NT2/D1 (cell line): ENCODE measurements around the gene RAB3C.
"Not testable (repeated sequence)": the region's sequence is repeated elsewhere in the genome, so short reads cannot be mapped to it uniquely, and the experiment has no call there.

Source experiments
- DNase-seq: peaks from one replicate; pipeline ENCODE4 v3.0.0-alpha.2; 2011; ENCODE audit warnings: low read depth, low spot score
- H3K27me3 ChIP-seq: 2 replicates; pipeline ENCODE4 v1.6.0; 2011; ENCODE audit warnings: mild to moderate bottlenecking; ENCODE audit not compliant: insufficient read length, insufficient read depth
- H3K36me3 ChIP-seq: 2 replicates; pipeline ENCODE4 v1.6.1; 2011; ENCODE audit warnings: mild to moderate bottlenecking, low read length, mixed read lengths; ENCODE audit not compliant: insufficient read depth, insufficient read length
- H3K4me1 ChIP-seq: 2 replicates; pipeline ENCODE4 v1.5.1; 2011; ENCODE audit not compliant: insufficient read depth, insufficient read length
- H3K4me3 ChIP-seq: 2 replicates; pipeline ENCODE4 v1.5.1; 2011; ENCODE audit warnings: low read depth; ENCODE audit not compliant: insufficient read length
- H3K9ac ChIP-seq: 2 replicates; pipeline ENCODE4 v1.6.0; 2011; ENCODE audit warnings: low read depth; ENCODE audit not compliant: insufficient read length
- H3K9me3 ChIP-seq: 2 replicates; pipeline ENCODE4 v1.5.1; 2011; ENCODE audit warnings: mild to moderate bottlenecking, low read length; ENCODE audit not compliant: insufficient read depth
- SUZ12 ChIP-seq: IDR thresholded peaks from 2 replicates; pipeline ENCODE4 v1.6.1; 2011; ENCODE audit not compliant: insufficient read length, insufficient read depth; ENCODE audit errors: extremely low read depth
- YY1 ChIP-seq: IDR thresholded peaks from 2 replicates; pipeline ENCODE4 v1.6.1; 2011; ENCODE audit not compliant: insufficient read length, insufficient read depth
- ZNF274 ChIP-seq: IDR thresholded peaks from 2 replicates; pipeline ENCODE4 v1.6.1; 2011; ENCODE audit warnings: mild to moderate bottlenecking, low read depth, low read length

Gene RAB3C

DNA sequence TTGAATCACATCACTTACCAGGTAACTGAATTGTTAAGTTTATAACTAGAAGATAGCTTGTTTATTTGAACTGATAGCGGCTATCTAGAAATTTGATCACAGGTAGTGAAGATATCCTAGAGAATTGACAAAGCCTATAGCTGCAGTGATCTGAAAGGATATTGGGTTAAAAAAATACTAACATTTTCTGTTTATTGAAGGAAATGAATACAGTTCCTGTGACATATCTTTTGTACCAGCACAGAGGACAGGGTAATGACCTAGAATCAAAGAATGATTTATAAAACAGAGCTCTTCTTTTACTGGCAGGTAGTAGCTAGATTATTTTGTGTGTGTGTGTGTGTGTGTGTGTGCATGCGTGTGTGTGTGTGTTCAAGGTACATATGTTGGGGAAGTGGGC is 94.8 kb downstream of the RAB3C start:
- Histone ChIP-seq H3K9ac (no peak overlapping the region), H3K27me3 (no peaks in the 10 kb centered on the region)
- no peak for TF ChIP-seq YY1
- TF ChIP-seq SUZ12 = no peak
- TF ChIP-seq ZNF274 = no peak

GRCh38 chr5:58680503-58680902 is 97.6 kb downstream of the RAB3C start:
- Histone ChIP-seq H3K36me3 (no peaks in the 10 kb centered on the region), H3K9me3 (no peaks in the 10 kb centered on the region), H3K9ac (no peak overlapping the region), H3K4me1 (no peaks in the 10 kb centered on the region), H3K4me3 (no peak overlapping the region), H3K27me3 (no peaks in the 10 kb centered on the region)
- DNase-seq = no peak
- TF ChIP-seq SUZ12 (no peak), ZNF274 (no peak), YY1 (no peak)

More for the DNA sequence above, 94.8 kb downstream of the RAB3C start:
- no peak for DNase-seq
- Histone ChIP-seq H3K9me3 (no peaks in the 10 kb centered on the region), H3K4me1 (no peaks in the 10 kb centered on the region), H3K36me3 (no peaks in the 10 kb centered on the region), H3K4me3 (no peak overlapping the region)

DNA sequence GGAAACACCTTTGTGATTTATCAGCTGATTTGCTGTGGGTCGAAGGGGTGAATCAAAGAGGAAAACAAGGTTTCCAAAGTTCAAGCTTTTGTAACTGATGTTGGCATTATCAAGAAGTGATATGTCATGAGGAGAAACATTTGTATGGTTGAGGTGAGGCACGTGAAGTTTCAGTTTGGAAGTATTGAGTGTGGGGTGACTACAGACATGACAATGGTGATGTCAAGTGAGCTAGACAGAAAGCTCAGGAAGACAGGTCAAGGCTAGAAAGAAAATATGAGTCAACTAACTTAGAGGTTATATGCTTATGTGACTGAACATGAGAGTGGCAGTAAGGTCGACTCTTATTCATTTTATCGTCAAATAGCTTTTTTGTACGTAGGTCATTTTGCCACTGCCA is 99.1 kb downstream of the RAB3C start:
- H3K27me3 ChIP-seq = no peaks in the 10 kb centered on the region
- no peak overlapping the region for H3K4me3 ChIP-seq
- H3K36me3 ChIP-seq = no peaks in the 10 kb centered on the region
- TF ChIP-seq SUZ12 = no peak
- TF ChIP-seq YY1 = no peak
- no peak for TF ChIP-seq ZNF274
- no peaks in the 10 kb centered on the region for H3K4me1 ChIP-seq
- DNase-seq = no peak
- H3K9me3 ChIP-seq = no peaks in the 10 kb centered on the region
- no peak overlapping the region for H3K9ac ChIP-seq

DNA sequence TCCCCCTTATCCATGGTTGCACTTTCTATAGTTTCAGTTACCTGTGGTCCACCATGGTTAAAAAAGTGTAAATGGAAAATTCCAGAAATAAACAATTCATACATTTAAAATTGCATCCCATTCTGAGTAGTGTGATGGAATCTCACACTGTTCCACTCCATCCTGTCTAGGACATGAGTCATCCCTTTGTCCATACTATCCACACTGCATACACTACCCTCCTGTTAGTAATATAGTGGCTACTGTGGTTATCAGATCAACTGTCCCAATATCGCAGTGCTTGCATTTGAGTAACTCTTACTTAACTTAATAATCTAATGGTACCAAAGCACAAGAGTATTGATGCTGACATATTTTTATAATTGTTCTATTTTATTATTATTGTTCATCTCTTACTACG is 100.7 kb downstream of the RAB3C start:
- H3K4me1 ChIP-seq = no peaks in the 10 kb centered on the region
- no peak for TF ChIP-seq ZNF274
- TF ChIP-seq SUZ12 = no peak
- no peak for TF ChIP-seq YY1
- H3K9me3 ChIP-seq = no peaks in the 10 kb centered on the region
- H3K9ac ChIP-seq = no peak overlapping the region
- no peaks in the 10 kb centered on the region for H3K27me3 ChIP-seq
- H3K4me3 ChIP-seq = no peak overlapping the region
- DNase-seq = no peak
- no peaks in the 10 kb centered on the region for H3K36me3 ChIP-seq

- H3K36me3 ChIP-seq = no peaks in the 10 kb centered on the region
- no peak for TF ChIP-seq ZNF274
- TF ChIP-seq SUZ12 = no peak
- no peak for TF ChIP-seq YY1
- DNase-seq = no peak
- H3K4me1 ChIP-seq = no peaks in the 10 kb centered on the region
- no peak overlapping the region for H3K9ac ChIP-seq
- no peak overlapping the region for H3K4me3 ChIP-seq
- no peaks in the 10 kb centered on the region for H3K27me3 ChIP-seq
- H3K9me3 ChIP-seq = no peaks in the 10 kb centered on the region
Measured at GRCh38 chr5:58687079-58687478, 104.2 kb downstream of the RAB3C start.

- Histone ChIP-seq H3K9ac (no peak overlapping the region), H3K4me3 (no peak overlapping the region), H3K36me3 (no peaks in the 10 kb centered on the region), H3K4me1 (no peaks in the 10 kb centered on the region), H3K27me3 (no peaks in the 10 kb centered on the region), H3K9me3 (no peaks in the 10 kb centered on the region)
- no peak for DNase-seq
- TF ChIP-seq SUZ12 (no peak), YY1 (no peak), ZNF274 (no peak)
Measured at GRCh38 chr5:58687595-58687994, 104.7 kb downstream of the RAB3C start.

DNA sequence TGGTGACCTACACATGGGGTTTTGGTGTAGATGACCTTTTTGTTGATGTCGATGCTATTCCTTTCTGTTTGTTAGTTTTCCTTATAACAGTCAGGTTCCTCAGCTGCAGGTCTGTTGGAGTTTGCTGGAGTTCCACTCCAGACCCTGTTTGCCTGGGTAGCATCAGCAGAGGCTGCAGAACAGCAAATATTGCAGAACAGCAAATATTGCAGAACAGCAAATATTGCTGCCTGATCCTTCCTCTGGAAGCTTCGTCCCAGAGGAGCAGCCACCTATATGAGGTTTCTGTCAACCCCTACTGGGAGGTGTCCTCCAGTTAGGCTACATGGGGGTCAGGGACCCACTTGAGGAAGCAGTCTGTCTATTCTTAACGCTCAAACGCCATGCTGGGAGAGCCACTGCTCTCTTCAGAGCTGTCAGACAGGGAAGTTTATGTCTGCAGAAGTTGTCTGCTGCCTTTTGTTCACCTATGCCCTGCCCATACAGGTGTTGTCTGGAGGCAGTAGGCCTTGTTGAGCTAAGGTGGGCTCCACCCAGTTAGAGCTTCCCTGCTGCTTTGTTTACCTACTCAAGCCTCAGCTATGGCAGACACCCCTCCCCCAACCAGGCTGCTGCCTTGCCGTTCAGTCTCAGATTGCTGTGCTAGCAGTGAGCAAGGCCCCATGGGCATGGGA is 116.3 kb downstream of the RAB3C start:
- H3K9me3 ChIP-seq, H3K27me3 ChIP-seq, H3K36me3 ChIP-seq, DNase-seq, H3K4me1 ChIP-seq, H3K9ac ChIP-seq, H3K4me3 ChIP-seq: not testable (repeated sequence)

- H3K9me3 ChIP-seq = no peaks in the 10 kb centered on the region
- no peaks in the 10 kb centered on the region for H3K4me1 ChIP-seq
- TF ChIP-seq SUZ12 = no peak
- no peak for TF ChIP-seq ZNF274
- no peak for TF ChIP-seq YY1
- H3K4me3 ChIP-seq = no peak overlapping the region
- no peaks in the 10 kb centered on the region for H3K36me3 ChIP-seq
- DNase-seq = no peak
- no peak overlapping the region for H3K9ac ChIP-seq
- no peaks in the 10 kb centered on the region for H3K27me3 ChIP-seq
Measured at GRCh38 chr5:58699762-58700118, 116.9 kb downstream of the RAB3C start.
